Cardiac muscle cell (in vitro differentiated cells and primary cell): Measurements from ENCODE around the gene PDZD2. TPM values are rescaled to one million over a fixed set of nuclear protein-coding genes. Genes with fewer than 3 reads are reported as not detected.
"Not testable (repeated sequence)": the region's sequence is repeated elsewhere in the genome, so short reads cannot be mapped to it uniquely, and the experiment has no call there.

ENCODE experiments used
- DNase-seq, 2 donors: peaks; one replicate each; pipeline versions ENCODE4 v3.0.0 to v3.0.0-alpha.2; 2010 to 2017; ENCODE audit warnings: low read depth in 1 of 2, low spot score in 1 of 2
- H3K27ac ChIP-seq: fragments of 200-600 bp; sonication (generic); 2 replicates; pipeline ENCODE4 v1.5.1; 2016
- H3K27me3 ChIP-seq: fragments of 200-600 bp; sonication (generic); 2 replicates; pipeline ENCODE4 v1.6.0; 2016; ENCODE audit warnings: control low read depth
- H3K36me3 ChIP-seq: fragments of 200-600 bp; sonication (generic); 2 replicates; pipeline ENCODE4 v1.5.1; 2016; ENCODE audit warnings: control low read depth
- H3K4me1 ChIP-seq: fragments of 200-600 bp; sonication (generic); 2 replicates; pipeline ENCODE4 v1.8.1; 2017; ENCODE audit warnings: low read depth, mild to moderate bottlenecking, mixed run types
- H3K4me3 ChIP-seq: fragments of 200-600 bp; sonication (generic); 2 replicates; pipeline ENCODE4 v1.5.1; 2016; ENCODE audit warnings: mild to moderate bottlenecking
- H3K9me3 ChIP-seq: fragments of 200-600 bp; sonication (generic); 2 replicates; pipeline ENCODE4 v1.5.1; 2017; ENCODE audit warnings: low read depth, mild to moderate bottlenecking, control low read depth
- CTCF ChIP-seq: IDR thresholded peaks from 2 replicates; pipeline ENCODE4 v1.5.1; 2012; ENCODE audit warnings: low read depth, mild to moderate bottlenecking, low read length
- polyA plus RNA-seq: library from polyadenylated mRNA; unstranded; fragments of >200 nt; fragmentation: Nextera tagmentation; extraction: Ambion mirVana; gene quantifications from 2 replicates; pipeline ENCODE4 v1.2.1, GENCODE V29; 2016
- total RNA-seq: library from RNA; depleted of rRNA; stranded (reverse); fragments of >200 nt; gene quantifications from 2 replicates; pipeline ENCODE4 v1.2.3, GENCODE V29; 2016

The PDZD2 gene
- total and polyA plus RNA-seq, 2 experiments from 2014 or later, result 3.0 to 3.5 TPM

GRCh38 chr5:32040181-32040695 is 401.3 kb downstream of the PDZD2 start:
- DNase-seq, H3K4me3 ChIP-seq, H3K27me3 ChIP-seq, H3K27ac ChIP-seq, H3K36me3 ChIP-seq, H3K4me1 ChIP-seq, H3K9me3 ChIP-seq: not testable (repeated sequence)

GRCh38 chr5:32042551-32042961 is 403.6 kb downstream of the PDZD2 start:
- H3K36me3 ChIP-seq, result no peaks in the 10 kb centered on the region
- no peak for TF ChIP-seq CTCF
- no peak overlapping the region for H3K4me3 ChIP-seq
- no peaks in the 10 kb centered on the region for H3K27me3 ChIP-seq
- no peaks in the 10 kb centered on the region for H3K4me1 ChIP-seq
- no peak for DNase-seq
- no peaks in the 10 kb centered on the region for H3K9me3 ChIP-seq
- H3K27ac ChIP-seq, result no peak overlapping the region

- no peak for TF ChIP-seq CTCF
- no peak for DNase-seq
- Histone ChIP-seq H3K36me3 (no peaks in the 10 kb centered on the region), H3K9me3 (no peaks in the 10 kb centered on the region), H3K27me3 (no peaks in the 10 kb centered on the region), H3K4me3 (no peak overlapping the region), H3K27ac (no peak overlapping the region), H3K4me1 (no peaks in the 10 kb centered on the region)
These were observed 404.2 kb downstream of the PDZD2 start for GRCh38 chr5:32043105-32043504.

GRCh38 chr5:32044434-32044833 is 405.5 kb downstream of the PDZD2 start:
- H3K4me3 ChIP-seq, result no peak overlapping the region
- no peaks in the 10 kb centered on the region for H3K36me3 ChIP-seq
- DNase-seq, result no peak
- H3K4me1 ChIP-seq, result no peaks in the 10 kb centered on the region
- H3K27me3 ChIP-seq, result no peaks in the 10 kb centered on the region
- H3K9me3 ChIP-seq, result no peaks in the 10 kb centered on the region
- H3K27ac ChIP-seq, result no peak overlapping the region
- TF ChIP-seq CTCF, result no peak

- Histone ChIP-seq H3K4me3 (no peak overlapping the region), H3K36me3 (no peaks in the 10 kb centered on the region), H3K9me3 (no peaks in the 10 kb centered on the region), H3K27me3 (no peaks in the 10 kb centered on the region), H3K27ac (no peak overlapping the region), H3K4me1 (no peaks in the 10 kb centered on the region)
- no peak for TF ChIP-seq CTCF
- peak in 1 of 2 donors; percentile 68 for DNase-seq
These were observed 406.0 kb downstream of the PDZD2 start for GRCh38 chr5:32044939-32045338.

- no peak overlapping the region for H3K27ac ChIP-seq
- no peaks in the 10 kb centered on the region for H3K36me3 ChIP-seq
- H3K9me3 ChIP-seq, result no peaks in the 10 kb centered on the region
- H3K4me3 ChIP-seq, result no peak overlapping the region
- TF ChIP-seq CTCF, result no peak
- no peaks in the 10 kb centered on the region for H3K4me1 ChIP-seq
- H3K27me3 ChIP-seq, result no peaks in the 10 kb centered on the region
- DNase-seq, result no peak
These were observed 408.1 kb downstream of the PDZD2 start for GRCh38 chr5:32047056-32047455.
